GM23338 (cell line): ENCODE data around the gene MED13L. TPM values are rescaled to one million over a fixed set of nuclear protein-coding genes. Genes with fewer than 3 reads are reported as not detected.

Experiments
- ATAC-seq: fragments of 200-7000 bp; cut with Tn5 transposase; 3 replicates; pipeline ENCODE4 v1.9.1; 2020
- DNase-seq: peaks from one replicate; pipeline ENCODE4 v3.0.0-alpha.2; 2015; ENCODE audit warnings: low spot score
- H2AFZ ChIP-seq: fragments of 200-600 bp; sonication (generic); 2 replicates; pipeline ENCODE4 v1.8.0; 2016; ENCODE audit warnings: antibody characterized with exemption, mild to moderate bottlenecking, moderate library complexity
- H3F3A ChIP-seq: fragments of 200-600 bp; sonication (generic); replicated peaks from 2 replicates; pipeline ENCODE4 v1.8.0; 2017; ENCODE audit warnings: antibody characterized with exemption, mixed run types, low read depth
- H3K27ac ChIP-seq: fragments of 200-600 bp; sonication (generic); 2 replicates; pipeline ENCODE4 v1.6.1; 2016; ENCODE audit warnings: low read depth
- H3K27me3 ChIP-seq: fragments of 200-600 bp; sonication (generic); 2 replicates; pipeline ENCODE4 v1.8.0; 2016; ENCODE audit warnings: mild to moderate bottlenecking, mixed run types, moderate library complexity; ENCODE audit not compliant: insufficient read depth
- H3K36me3 ChIP-seq: fragments of 200-600 bp; sonication (generic); 2 replicates; pipeline ENCODE4 v1.8.0; 2016; ENCODE audit warnings: mild to moderate bottlenecking; ENCODE audit not compliant: insufficient read depth
- H3K4me1 ChIP-seq: fragments of 200-600 bp; sonication (generic); 2 replicates; pipeline ENCODE4 v1.8.0; 2016; ENCODE audit warnings: mild to moderate bottlenecking, moderate library complexity; ENCODE audit not compliant: insufficient read depth
- H3K4me2 ChIP-seq: fragments of 200-600 bp; sonication (generic); 2 replicates; pipeline ENCODE4 v1.7.1; 2017; ENCODE audit warnings: mixed run types
- H3K4me3 ChIP-seq: fragments of 200-600 bp; sonication (generic); 2 replicates; pipeline ENCODE4 v1.6.1; 2016; ENCODE audit warnings: mixed run types
- H3K79me2 ChIP-seq: fragments of 200-600 bp; sonication (generic); replicated peaks from 2 replicates; pipeline ENCODE4 v1.8.0; 2017; ENCODE audit warnings: mild to moderate bottlenecking; ENCODE audit not compliant: insufficient read depth
- H3K9me2 ChIP-seq: fragments of 200-600 bp; sonication (generic); 2 replicates; pipeline ENCODE4 v1.8.0; 2017; ENCODE audit not compliant: insufficient read depth
- H4K20me1 ChIP-seq: fragments of 200-600 bp; sonication (generic); replicated peaks from 2 replicates; pipeline ENCODE4 v1.8.0; 2017; ENCODE audit warnings: mild to moderate bottlenecking; ENCODE audit not compliant: insufficient read depth
- H3K27ac Mint-ChIP-seq: 2 replicates; pipeline ENCODE4 v1.8.0; 2020; ENCODE audit warnings: inconsistent platforms, mild to moderate bottlenecking, moderate library complexity, mixed read lengths
- H3K27me3 Mint-ChIP-seq: 3 replicates; pipeline ENCODE4 v1.8.0; 2022; ENCODE audit warnings: low read depth, mild to moderate bottlenecking, moderate library complexity, mixed read lengths, inconsistent platforms; ENCODE audit not compliant: insufficient read depth, poor library complexity
- H3K36me3 Mint-ChIP-seq: 3 replicates; pipeline ENCODE4 v1.8.0; 2021; ENCODE audit warnings: low read depth, mild to moderate bottlenecking, inconsistent platforms, moderate library complexity, mixed read lengths
- H3K4me1 Mint-ChIP-seq: 3 replicates; pipeline ENCODE4 v1.8.0; 2020; ENCODE audit warnings: mild to moderate bottlenecking, inconsistent platforms, mixed read lengths
- H3K4me3 Mint-ChIP-seq: 3 replicates; pipeline ENCODE4 v1.8.0; 2021; ENCODE audit warnings: moderate library complexity, mild to moderate bottlenecking, inconsistent platforms, mixed read lengths
- H3K9me3 Mint-ChIP-seq: 3 replicates; pipeline ENCODE4 v1.8.0; 2020; ENCODE audit warnings: moderate library complexity, mild to moderate bottlenecking, inconsistent platforms, mixed read lengths
- CREB1 ChIP-seq: fragments of 250-450 bp; sonication (Bioruptor Pico); IDR thresholded peaks from 2 replicates; pipeline ENCODE4 v1.5.0; 2020; ENCODE audit warnings: low read depth, mild to moderate bottlenecking, moderate library complexity
- EZH2 ChIP-seq: fragments of 200-600 bp; sonication (generic); IDR thresholded peaks from one replicate; pipeline ENCODE4 v1.8.0; 2017; ENCODE audit warnings: antibody characterized with exemption, mild to moderate bottlenecking, low read depth; ENCODE audit not compliant: unreplicated experiment
- EZH2phosphoT487 ChIP-seq: fragments of 200-600 bp; sonication (generic); IDR thresholded peaks from one replicate; pipeline ENCODE4 v1.8.1; 2018; ENCODE audit warnings: antibody characterized with exemption; ENCODE audit not compliant: unreplicated experiment
- JUNB ChIP-seq: IDR thresholded peaks from one replicate; pipeline ENCODE4 v1.6.1; 2016; ENCODE audit warnings: antibody characterized with exemption; ENCODE audit not compliant: unreplicated experiment
- NANOG ChIP-seq: IDR thresholded peaks from 2 replicates; pipeline ENCODE4 v1.6.1; 2016; ENCODE audit warnings: antibody characterized with exemption, borderline replicate concordance
- POLR2AphosphoS5 ChIP-seq: IDR thresholded peaks from 2 replicates; pipeline ENCODE4 v1.6.1; 2016; ENCODE audit warnings: antibody characterized with exemption, low read depth
- STAT1 ChIP-seq: IDR thresholded peaks from one replicate; pipeline ENCODE4 v1.6.1; 2016; ENCODE audit warnings: antibody characterized with exemption; ENCODE audit not compliant: unreplicated experiment
- ZNF114 ChIP-seq: fragments of 250-450 bp; sonication (Bioruptor Pico); IDR thresholded peaks from 2 replicates; pipeline ENCODE4 v1.5.0; 2020; ENCODE audit warnings: mild to moderate bottlenecking, moderate library complexity
- ZNF331 ChIP-seq: fragments of 250-450 bp; sonication (Bioruptor Pico); IDR thresholded peaks from 2 replicates; pipeline ENCODE4 v1.5.0; 2020; ENCODE audit warnings: low read depth, mild to moderate bottlenecking, moderate library complexity
- polyA plus RNA-seq: library from polyadenylated mRNA; unstranded; fragments of >200 nt; fragmentation: Nextera tagmentation; extraction: Ambion mirVana; gene quantifications from 2 replicates; pipeline ENCODE4 v1.2.1, GENCODE V29; 2016
- total RNA-seq: library from RNA; depleted of rRNA; stranded (reverse); fragments of >200 nt; shearing (Covaris generic); gene quantifications from 2 replicates; pipeline ENCODE4 v1.2.3, GENCODE V29; 2014
- TF ChIP-seq, protein P1 (sequence below): IDR thresholded peaks from 2 replicates; pipeline ENCODE4 v1.6.1; 2016; ENCODE audit warnings: antibody characterized with exemption
- TF ChIP-seq, protein P2 (sequence below): fragments of 250-450 bp; sonication (Bioruptor Pico); IDR thresholded peaks from 2 replicates; pipeline ENCODE4 v1.5.0; 2020; ENCODE audit warnings: mild to moderate bottlenecking, moderate library complexity
- TF ChIP-seq, protein P3 (sequence below), 2 experiments: fragments of 200-600 bp in 1 of 2; sonication (generic) in 1 of 2; conservative IDR thresholded peaks; 2 replicates each; pipeline versions ENCODE4 v1.5.1 to v1.6.1; 2016 to 2017; ENCODE audit warnings: antibody characterized with exemption in 2 of 2, low read depth in 2 of 2, mild to moderate bottlenecking in 2 of 2, moderate library complexity in 1 of 2

Gene MED13L
- total and polyA plus RNA-seq, 2 experiments from 2014 or later: 20.9 to 73.6 TPM

DNA sequence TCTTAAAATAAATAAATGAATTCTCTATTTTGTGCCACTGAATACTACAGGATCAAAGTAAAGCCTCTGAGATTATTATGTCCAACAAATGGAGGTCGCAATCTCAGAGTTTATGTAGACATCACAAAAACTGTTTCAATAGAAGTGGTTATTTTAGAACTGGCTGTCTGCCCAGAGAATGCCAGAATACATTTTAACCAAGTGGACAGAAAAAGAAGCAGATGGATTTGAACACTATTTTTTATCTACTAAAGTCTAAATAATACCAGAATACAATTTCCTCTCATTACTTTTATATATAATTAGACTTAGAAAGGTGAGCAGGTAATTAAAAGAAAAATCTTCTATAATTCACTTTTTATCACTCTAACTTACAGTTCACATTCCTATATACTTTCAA, 118.3 kb downstream of the MED13L start:
- Histone ChIP-seq H3F3A (no peaks in the 10 kb centered on the region), H4K20me1 (0 out of 2 replicates have a peak, but pooled peaks cover 2% of the 10 kb centered on the region), H3K27me3 (no peaks in the 10 kb centered on the region), H3K27ac (no peak overlapping the region), H3K4me3 (no peak overlapping the region), H3K4me1 (peaks cover 67% of the 10 kb centered on the region), H3K79me2 (peaks cover 100% of the 10 kb centered on the region), H3K4me2 (no peak overlapping the region), H3K9me2 (no peaks in the 10 kb centered on the region), H2AFZ (no peak overlapping the region), H3K36me3 (no peaks in the 10 kb centered on the region)
- Mint-ChIP-seq H3K27ac (peak overlapping the region; percentile 54; the same call in 1 of the 2 replicates), H3K4me3 (no peak overlapping the region), H3K9me3 (no peaks in the 10 kb centered on the region), H3K27me3 (no peaks in the 10 kb centered on the region), H3K36me3 (no peaks in the 10 kb centered on the region), H3K4me1 (peaks cover 47% of the 10 kb centered on the region)
- DNase-seq (no peak), ATAC-seq (no peak)
- TF ChIP-seq ZNF114: no peak
- TF ChIP-seq, protein P1, sequence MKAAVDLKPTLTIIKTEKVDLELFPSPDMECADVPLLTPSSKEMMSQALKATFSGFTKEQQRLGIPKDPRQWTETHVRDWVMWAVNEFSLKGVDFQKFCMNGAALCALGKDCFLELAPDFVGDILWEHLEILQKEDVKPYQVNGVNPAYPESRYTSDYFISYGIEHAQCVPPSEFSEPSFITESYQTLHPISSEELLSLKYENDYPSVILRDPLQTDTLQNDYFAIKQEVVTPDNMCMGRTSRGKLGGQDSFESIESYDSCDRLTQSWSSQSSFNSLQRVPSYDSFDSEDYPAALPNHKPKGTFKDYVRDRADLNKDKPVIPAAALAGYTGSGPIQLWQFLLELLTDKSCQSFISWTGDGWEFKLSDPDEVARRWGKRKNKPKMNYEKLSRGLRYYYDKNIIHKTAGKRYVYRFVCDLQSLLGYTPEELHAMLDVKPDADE: no peak
- TF ChIP-seq EZH2: no peak

DNA sequence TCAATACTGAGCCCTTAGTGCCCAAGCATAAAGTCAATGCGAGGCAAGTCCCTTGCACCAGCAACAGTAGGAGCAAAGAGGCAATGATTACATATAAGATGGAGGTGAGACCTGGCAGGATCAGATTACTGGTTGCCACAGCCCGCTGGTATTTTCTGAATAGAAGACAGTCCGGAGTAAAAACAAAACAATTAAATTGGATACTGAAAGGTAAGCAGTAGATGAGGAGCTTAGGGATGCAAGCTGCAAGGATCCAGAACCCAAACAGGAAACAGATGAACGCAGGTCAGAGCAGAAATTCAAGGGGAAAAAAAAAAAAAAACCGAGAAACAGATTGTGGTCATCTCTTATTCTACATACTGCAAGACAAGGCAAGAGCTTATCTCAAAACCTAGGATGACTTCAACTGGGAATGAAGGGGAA, 119.6 kb downstream of the MED13L start:
- Histone ChIP-seq H3K79me2 (peaks cover 95% of the 10 kb centered on the region), H3F3A (no peaks in the 10 kb centered on the region), H3K4me1 (peaks cover 78% of the 10 kb centered on the region), H2AFZ (no peak overlapping the region), H3K4me3 (no peak overlapping the region; the same call in 1 of the 2 replicates), H3K36me3 (no peaks in the 10 kb centered on the region), H3K27me3 (no peaks in the 10 kb centered on the region), H4K20me1 (0 out of 2 replicates have a peak, but pooled peaks cover 1% of the 10 kb centered on the region), H3K4me2 (peak overlapping the region; percentile 42; the same call in 1 of the 2 replicates), H3K9me2 (no peaks in the 10 kb centered on the region), H3K27ac (no peak overlapping the region)
- no peaks in the 10 kb centered on the region for H3K9me3 Mint-ChIP-seq
- DNase-seq (peak; percentile 53), ATAC-seq (peak; percentile 61)
- H3K27me3 Mint-ChIP-seq: no peaks in the 10 kb centered on the region
- H3K4me3 Mint-ChIP-seq: peak overlapping the region; percentile 10; the same call in 1 of the 3 replicates
- H3K27ac Mint-ChIP-seq: peak overlapping the region; percentile 7
- TF ChIP-seq NANOG (no peak), POLR2AphosphoS5 (no peak), ZNF331 (CRISPR knock-in tag) (no peak), STAT1 (no peak), EZH2phosphoT487 (no peak), ZNF114 (no peak), EZH2 (no peak), CREB1 (CRISPR knock-in tag) (no peak), JUNB (no peak)
- TF ChIP-seq, protein P2, sequence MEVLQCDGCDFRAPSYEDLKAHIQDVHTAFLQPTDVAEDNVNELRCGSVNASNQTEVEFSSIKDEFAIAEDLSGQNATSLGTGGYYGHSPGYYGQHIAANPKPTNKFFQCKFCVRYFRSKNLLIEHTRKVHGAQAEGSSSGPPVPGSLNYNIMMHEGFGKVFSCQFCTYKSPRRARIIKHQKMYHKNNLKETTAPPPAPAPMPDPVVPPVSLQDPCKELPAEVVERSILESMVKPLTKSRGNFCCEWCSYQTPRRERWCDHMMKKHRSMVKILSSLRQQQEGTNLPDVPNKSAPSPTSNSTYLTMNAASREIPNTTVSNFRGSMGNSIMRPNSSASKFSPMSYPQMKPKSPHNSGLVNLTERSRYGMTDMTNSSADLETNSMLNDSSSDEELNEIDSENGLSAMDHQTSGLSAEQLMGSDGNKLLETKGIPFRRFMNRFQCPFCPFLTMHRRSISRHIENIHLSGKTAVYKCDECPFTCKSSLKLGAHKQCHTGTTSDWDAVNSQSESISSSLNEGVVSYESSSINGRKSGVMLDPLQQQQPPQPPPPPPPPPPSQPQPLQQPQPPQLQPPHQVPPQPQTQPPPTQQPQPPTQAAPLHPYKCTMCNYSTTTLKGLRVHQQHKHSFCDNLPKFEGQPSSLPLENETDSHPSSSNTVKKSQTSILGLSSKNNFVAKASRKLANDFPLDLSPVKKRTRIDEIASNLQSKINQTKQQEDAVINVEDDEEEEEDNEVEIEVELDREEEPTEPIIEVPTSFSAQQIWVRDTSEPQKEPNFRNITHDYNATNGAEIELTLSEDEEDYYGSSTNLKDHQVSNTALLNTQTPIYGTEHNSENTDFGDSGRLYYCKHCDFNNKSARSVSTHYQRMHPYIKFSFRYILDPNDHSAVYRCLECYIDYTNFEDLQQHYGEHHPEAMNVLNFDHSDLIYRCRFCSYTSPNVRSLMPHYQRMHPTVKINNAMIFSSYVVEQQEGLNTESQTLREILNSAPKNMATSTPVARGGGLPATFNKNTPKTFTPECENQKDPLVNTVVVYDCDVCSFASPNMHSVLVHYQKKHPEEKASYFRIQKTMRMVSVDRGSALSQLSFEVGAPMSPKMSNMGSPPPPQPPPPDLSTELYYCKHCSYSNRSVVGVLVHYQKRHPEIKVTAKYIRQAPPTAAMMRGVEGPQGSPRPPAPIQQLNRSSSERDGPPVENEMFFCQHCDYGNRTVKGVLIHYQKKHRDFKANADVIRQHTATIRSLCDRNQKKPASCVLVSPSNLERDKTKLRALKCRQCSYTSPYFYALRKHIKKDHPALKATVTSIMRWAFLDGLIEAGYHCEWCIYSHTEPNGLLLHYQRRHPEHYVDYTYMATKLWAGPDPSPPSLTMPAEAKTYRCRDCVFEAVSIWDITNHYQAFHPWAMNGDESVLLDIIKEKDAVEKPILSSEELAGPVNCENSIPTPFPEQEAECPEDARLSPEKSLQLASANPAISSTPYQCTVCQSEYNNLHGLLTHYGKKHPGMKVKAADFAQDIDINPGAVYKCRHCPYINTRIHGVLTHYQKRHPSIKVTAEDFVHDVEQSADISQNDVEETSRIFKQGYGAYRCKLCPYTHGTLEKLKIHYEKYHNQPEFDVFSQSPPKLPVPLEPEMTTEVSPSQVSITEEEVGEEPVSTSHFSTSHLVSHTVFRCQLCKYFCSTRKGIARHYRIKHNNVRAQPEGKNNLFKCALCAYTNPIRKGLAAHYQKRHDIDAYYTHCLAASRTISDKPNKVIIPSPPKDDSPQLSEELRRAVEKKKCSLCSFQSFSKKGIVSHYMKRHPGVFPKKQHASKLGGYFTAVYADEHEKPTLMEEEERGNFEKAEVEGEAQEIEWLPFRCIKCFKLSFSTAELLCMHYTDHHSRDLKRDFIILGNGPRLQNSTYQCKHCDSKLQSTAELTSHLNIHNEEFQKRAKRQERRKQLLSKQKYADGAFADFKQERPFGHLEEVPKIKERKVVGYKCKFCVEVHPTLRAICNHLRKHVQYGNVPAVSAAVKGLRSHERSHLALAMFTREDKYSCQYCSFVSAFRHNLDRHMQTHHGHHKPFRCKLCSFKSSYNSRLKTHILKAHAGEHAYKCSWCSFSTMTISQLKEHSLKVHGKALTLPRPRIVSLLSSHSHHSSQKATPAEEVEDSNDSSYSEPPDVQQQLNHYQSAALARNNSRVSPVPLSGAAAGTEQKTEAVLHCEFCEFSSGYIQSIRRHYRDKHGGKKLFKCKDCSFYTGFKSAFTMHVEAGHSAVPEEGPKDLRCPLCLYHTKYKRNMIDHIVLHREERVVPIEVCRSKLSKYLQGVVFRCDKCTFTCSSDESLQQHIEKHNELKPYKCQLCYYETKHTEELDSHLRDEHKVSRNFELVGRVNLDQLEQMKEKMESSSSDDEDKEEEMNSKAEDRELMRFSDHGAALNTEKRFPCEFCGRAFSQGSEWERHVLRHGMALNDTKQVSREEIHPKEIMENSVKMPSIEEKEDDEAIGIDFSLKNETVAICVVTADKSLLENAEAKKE (CRISPR knock-in tag): no peak
- TF ChIP-seq, protein P3, sequence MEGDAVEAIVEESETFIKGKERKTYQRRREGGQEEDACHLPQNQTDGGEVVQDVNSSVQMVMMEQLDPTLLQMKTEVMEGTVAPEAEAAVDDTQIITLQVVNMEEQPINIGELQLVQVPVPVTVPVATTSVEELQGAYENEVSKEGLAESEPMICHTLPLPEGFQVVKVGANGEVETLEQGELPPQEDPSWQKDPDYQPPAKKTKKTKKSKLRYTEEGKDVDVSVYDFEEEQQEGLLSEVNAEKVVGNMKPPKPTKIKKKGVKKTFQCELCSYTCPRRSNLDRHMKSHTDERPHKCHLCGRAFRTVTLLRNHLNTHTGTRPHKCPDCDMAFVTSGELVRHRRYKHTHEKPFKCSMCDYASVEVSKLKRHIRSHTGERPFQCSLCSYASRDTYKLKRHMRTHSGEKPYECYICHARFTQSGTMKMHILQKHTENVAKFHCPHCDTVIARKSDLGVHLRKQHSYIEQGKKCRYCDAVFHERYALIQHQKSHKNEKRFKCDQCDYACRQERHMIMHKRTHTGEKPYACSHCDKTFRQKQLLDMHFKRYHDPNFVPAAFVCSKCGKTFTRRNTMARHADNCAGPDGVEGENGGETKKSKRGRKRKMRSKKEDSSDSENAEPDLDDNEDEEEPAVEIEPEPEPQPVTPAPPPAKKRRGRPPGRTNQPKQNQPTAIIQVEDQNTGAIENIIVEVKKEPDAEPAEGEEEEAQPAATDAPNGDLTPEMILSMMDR (conservative IDR thresholded peaks at IDR 0.05; ENCODE audit: low read depth in 2 of 2): no peak
- TF ChIP-seq, protein P1: no peak
- peaks cover 59% of the 10 kb centered on the region for H3K4me1 Mint-ChIP-seq
- no peaks in the 10 kb centered on the region for H3K36me3 Mint-ChIP-seq
